GM21528 (cell line): ENCODE measurements around the gene DHFR.
"Not testable (repeated sequence)": the region's sequence is repeated elsewhere in the genome, so short reads cannot be mapped to it uniquely, and the experiment has no call there.

Source experiments
- ATAC-seq: cut with Tn5 transposase; IDR thresholded peaks from one replicate; pipeline ENCODE4 v1.9.1; 2021; ENCODE audit warnings: mild to moderate bottlenecking, moderate library complexity; ENCODE audit not compliant: unreplicated experiment, low FRiP score

The DHFR gene

GRCh38 chr5:80600943-80601693 lies 53.7 kb downstream of the DHFR start:
- ATAC-seq: no peak

- no peak for ATAC-seq
Measured at GRCh38 chr5:80597500-80597899, 57.3 kb downstream of the DHFR start.

- ATAC-seq: no peak
Measured at GRCh38 chr5:80594810-80595209, 60.0 kb downstream of the DHFR start.

- no peak for ATAC-seq
Measured at GRCh38 chr5:80592761-80593160, 62.0 kb downstream of the DHFR start.

GRCh38 chr5:80592105-80592504 lies 62.7 kb downstream of the DHFR start:
- no peak for ATAC-seq

GRCh38 chr5:80591352-80591751 lies 63.4 kb downstream of the DHFR start:
- ATAC-seq: no peak

GRCh38 chr5:80590766-80591165 lies 64.0 kb downstream of the DHFR start:
- no peak for ATAC-seq

- ATAC-seq: no peak
Measured at GRCh38 chr5:80588858-80589540, 65.8 kb downstream of the DHFR start.

GRCh38 chr5:80584770-80585169 lies 70.0 kb downstream of the DHFR start:
- no peak for ATAC-seq

- ATAC-seq: not testable (repeated sequence)
Measured at GRCh38 chr5:80580291-80580690, 74.5 kb downstream of the DHFR start.

- ATAC-seq: no peak
Measured at GRCh38 chr5:80579050-80579449, 75.7 kb downstream of the DHFR start.

- ATAC-seq: no peak
Measured at GRCh38 chr5:80577707-80578106, 77.1 kb downstream of the DHFR start.

- no peak for ATAC-seq
Measured at GRCh38 chr5:80576383-80576782, 78.4 kb downstream of the DHFR start.
